Gastroesophageal sphincter (tissue), 3 donors: Measurements from ENCODE around the gene SLAMF7.

Experiments
- CTCF ChIP-seq, 4 experiments: fragments of 200-600 bp in 2 of 4; fragments of 450-650 bp in 2 of 4; sonication (generic) in 1 of 4; IDR thresholded peaks; one replicate each; pipeline ENCODE4 v1.5.1; 2017 to 2019; ENCODE audit warnings: antibody characterized with exemption in 4 of 4, mild to moderate bottlenecking in 2 of 4, moderate library complexity in 2 of 4
- EP300 ChIP-seq: sonication (generic); formaldehyde crosslinking; IDR thresholded peaks from one replicate; pipeline ENCODE4 v1.6.1; 2017; ENCODE audit warnings: antibody characterized with exemption, mild to moderate bottlenecking
- POLR2A ChIP-seq, 2 donors: fragments of 450-650 bp; IDR thresholded peaks; one replicate each; pipeline ENCODE4 v1.6.1; 2017; ENCODE audit warnings: antibody characterized with exemption in 2 of 2, mild to moderate bottlenecking in 2 of 2, moderate library complexity in 1 of 2

GRCh38 chr1:160734301-160734700 is 4.7 kb upstream of the SLAMF7 start:
- TF ChIP-seq CTCF (IDR thresholded peaks at IDR 0.05) (no peak), POLR2A (IDR thresholded peaks at IDR 0.05) (no peak), EP300 (no peak)
